OCI-LY1 (cell line): Measurements from ENCODE around the gene HTR2A.

ENCODE experiments used
- H2AFZ ChIP-seq: fragments of 200-600 bp; sonication (generic), shearing (Covaris generic); 2 replicates; pipeline ENCODE4 v1.6.0; 2014; ENCODE audit warnings: antibody characterized with exemption, mild to moderate bottlenecking, low read length
- H3F3A ChIP-seq: fragments of 200-600 bp; sonication (generic), shearing (Covaris generic); 2 replicates; pipeline ENCODE4 v1.6.0; 2014; ENCODE audit warnings: mild to moderate bottlenecking, antibody characterized with exemption, low read length, moderate library complexity; ENCODE audit not compliant: insufficient read depth
- H3K27ac ChIP-seq: fragments of 200-600 bp; sonication (generic); 2 replicates; pipeline ENCODE4 v1.5.1; 2014; ENCODE audit warnings: low read length, mixed run types, mild to moderate bottlenecking, low read depth; ENCODE audit not compliant: poor library complexity, severe bottlenecking
- H3K27me3 ChIP-seq: fragments of 200-600 bp; sonication (generic); 2 replicates; pipeline ENCODE4 v1.6.0; 2014; ENCODE audit warnings: antibody characterized with exemption, mild to moderate bottlenecking, low read length, moderate library complexity; ENCODE audit not compliant: insufficient read depth
- H3K36me3 ChIP-seq: fragments of 200-600 bp; sonication (generic); 2 replicates; pipeline ENCODE4 v1.6.1; 2014; ENCODE audit warnings: mild to moderate bottlenecking, antibody characterized with exemption, low read length, moderate library complexity, mixed read lengths; ENCODE audit not compliant: insufficient read depth
- H3K4me1 ChIP-seq: fragments of 200-600 bp; sonication (generic); 2 replicates; pipeline ENCODE4 v1.5.1; 2014; ENCODE audit warnings: mild to moderate bottlenecking, low read length, moderate library complexity; ENCODE audit not compliant: insufficient read depth, severe bottlenecking
- H3K4me2 ChIP-seq: fragments of 200-600 bp; sonication (generic), shearing (Covaris generic); 2 replicates; pipeline ENCODE4 v1.6.1; 2014; ENCODE audit warnings: low read length
- H3K4me3 ChIP-seq: fragments of 200-600 bp; sonication (generic); 2 replicates; pipeline ENCODE4 v1.5.1; 2014; ENCODE audit warnings: low read length, low read depth, mild to moderate bottlenecking, mixed read lengths; ENCODE audit not compliant: poor library complexity, severe bottlenecking
- H3K79me2 ChIP-seq: fragments of 200-600 bp; shearing (Covaris generic); 2 replicates; pipeline ENCODE4 v1.6.1; 2016; ENCODE audit warnings: mixed run types, low read length, mixed read lengths; ENCODE audit not compliant: insufficient read depth
- H3K9ac ChIP-seq: fragments of 200-600 bp; sonication (generic), shearing (Covaris generic); 2 replicates; pipeline ENCODE4 v1.6.1; 2014; ENCODE audit warnings: mild to moderate bottlenecking, low read length, mixed read lengths
- H3K9me2 ChIP-seq: fragments of 200-600 bp; sonication (generic), shearing (Covaris generic); 2 replicates; pipeline ENCODE4 v1.6.1; 2014; ENCODE audit warnings: low read depth, mild to moderate bottlenecking, low read length, mixed read lengths
- H3K9me3 ChIP-seq: fragments of 200-600 bp; shearing (Covaris generic); 2 replicates; pipeline ENCODE4 v1.6.1; 2014; ENCODE audit warnings: low read length, mixed read lengths
- H4K20me1 ChIP-seq: fragments of 200-600 bp; sonication (generic), shearing (Covaris generic); 2 replicates; pipeline ENCODE4 v1.6.0; 2016; ENCODE audit warnings: mild to moderate bottlenecking, low read length; ENCODE audit not compliant: insufficient read depth
- EZH2 ChIP-seq: fragments of 200-600 bp; sonication (generic), shearing (Covaris generic); IDR thresholded peaks from 2 replicates; pipeline ENCODE4 v1.8.0; 2017; ENCODE audit warnings: borderline replicate concordance, mixed run types, mild to moderate bottlenecking, antibody characterized with exemption, low read length, moderate library complexity, mixed read lengths
- TF ChIP-seq, protein P1 (sequence below): fragments of 200-600 bp; sonication (generic), shearing (Covaris generic); IDR thresholded peaks from 2 replicates; pipeline ENCODE4 v1.5.1; 2017; ENCODE audit warnings: mild to moderate bottlenecking, antibody characterized with exemption, low read length, moderate library complexity, mixed read lengths

The HTR2A gene

DNA sequence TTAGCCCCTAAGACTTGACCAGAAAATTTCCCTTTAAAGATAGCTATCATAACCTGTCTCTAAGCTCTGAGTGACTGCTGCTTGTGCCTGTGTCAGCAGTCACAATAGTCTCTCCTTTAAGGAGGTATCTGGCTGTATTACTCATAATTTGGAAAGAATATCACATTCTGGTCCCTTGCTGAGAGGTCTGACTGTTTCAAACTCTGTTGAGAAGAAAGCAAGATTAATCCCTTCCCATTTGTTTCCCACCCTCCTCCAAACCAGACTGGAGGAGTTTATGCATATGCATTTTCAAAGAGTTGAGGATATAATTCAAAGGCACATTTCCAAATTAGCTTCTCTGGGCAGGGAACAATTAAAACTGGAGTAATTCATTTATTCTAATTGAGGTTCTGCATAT lies 2.3 kb downstream of the HTR2A start:
- no peak for TF ChIP-seq EZH2
- TF ChIP-seq, protein P1, sequence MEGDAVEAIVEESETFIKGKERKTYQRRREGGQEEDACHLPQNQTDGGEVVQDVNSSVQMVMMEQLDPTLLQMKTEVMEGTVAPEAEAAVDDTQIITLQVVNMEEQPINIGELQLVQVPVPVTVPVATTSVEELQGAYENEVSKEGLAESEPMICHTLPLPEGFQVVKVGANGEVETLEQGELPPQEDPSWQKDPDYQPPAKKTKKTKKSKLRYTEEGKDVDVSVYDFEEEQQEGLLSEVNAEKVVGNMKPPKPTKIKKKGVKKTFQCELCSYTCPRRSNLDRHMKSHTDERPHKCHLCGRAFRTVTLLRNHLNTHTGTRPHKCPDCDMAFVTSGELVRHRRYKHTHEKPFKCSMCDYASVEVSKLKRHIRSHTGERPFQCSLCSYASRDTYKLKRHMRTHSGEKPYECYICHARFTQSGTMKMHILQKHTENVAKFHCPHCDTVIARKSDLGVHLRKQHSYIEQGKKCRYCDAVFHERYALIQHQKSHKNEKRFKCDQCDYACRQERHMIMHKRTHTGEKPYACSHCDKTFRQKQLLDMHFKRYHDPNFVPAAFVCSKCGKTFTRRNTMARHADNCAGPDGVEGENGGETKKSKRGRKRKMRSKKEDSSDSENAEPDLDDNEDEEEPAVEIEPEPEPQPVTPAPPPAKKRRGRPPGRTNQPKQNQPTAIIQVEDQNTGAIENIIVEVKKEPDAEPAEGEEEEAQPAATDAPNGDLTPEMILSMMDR, result no peak
- no peak overlapping the region for H3K9ac ChIP-seq

DNA sequence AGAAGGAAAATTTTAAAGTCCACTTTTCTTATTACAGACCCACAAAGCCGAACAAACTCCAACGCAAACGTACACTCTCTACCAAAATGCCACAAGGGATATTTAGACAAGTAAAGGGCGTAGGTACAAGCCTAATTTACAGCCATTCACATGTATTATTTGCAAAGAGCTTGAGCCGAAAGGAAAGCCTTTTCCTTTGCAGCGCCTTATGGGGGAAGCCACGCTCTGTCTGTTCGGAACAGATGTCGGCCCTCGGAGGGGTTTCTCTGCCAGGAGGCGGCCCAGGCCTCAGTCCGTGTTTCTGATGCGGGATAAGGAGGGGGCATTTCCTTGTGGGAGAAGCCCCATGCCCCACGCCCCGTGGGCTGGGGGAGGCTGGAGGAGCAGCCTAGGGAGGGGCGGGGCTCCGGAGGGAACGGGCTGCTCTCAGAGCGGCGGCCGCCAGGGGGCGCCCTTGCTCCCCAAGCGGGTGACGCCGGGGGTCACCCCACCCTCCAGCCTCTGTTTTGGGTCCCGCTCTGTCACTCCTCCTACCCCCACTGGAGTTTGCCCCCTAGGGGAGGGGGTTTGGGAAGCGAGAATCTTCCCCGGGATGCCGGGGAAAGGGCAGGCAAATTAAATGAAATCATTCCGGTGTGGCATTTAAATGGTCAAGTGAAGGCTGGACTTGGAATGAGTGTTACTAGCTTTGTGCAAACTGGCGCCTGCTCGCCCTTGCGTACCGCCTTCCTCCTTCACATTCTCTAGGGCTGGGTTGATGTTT lies 2.9 kb downstream of the HTR2A start:
- H3K9ac ChIP-seq, result no peak overlapping the region; the same call in 1 of the 2 replicates
- peak overlapping the region; percentile 45 for H3K4me3 ChIP-seq
- H3K9me3 ChIP-seq, result no peaks in the 10 kb centered on the region
- no peak overlapping the region for H2AFZ ChIP-seq
- no peaks in the 10 kb centered on the region for H3K79me2 ChIP-seq
- TF ChIP-seq, protein P1, result peak; percentile 95
- TF ChIP-seq EZH2, result no peak
- no peaks in the 10 kb centered on the region for H3K36me3 ChIP-seq
- no peaks in the 10 kb centered on the region for H3F3A ChIP-seq
- peaks cover 6% of the 10 kb centered on the region for H3K4me1 ChIP-seq
- H3K27me3 ChIP-seq, result no peaks in the 10 kb centered on the region
- H4K20me1 ChIP-seq, result no peaks in the 10 kb centered on the region
- no peak overlapping the region for H3K27ac ChIP-seq
- H3K4me2 ChIP-seq, result peak overlapping the region; percentile 59
- H3K9me2 ChIP-seq, result no peaks in the 10 kb centered on the region

More for the DNA sequence above, 2.3 kb downstream of the HTR2A start:
- H3K9me3 ChIP-seq, result no peaks in the 10 kb centered on the region
- H3K4me3 ChIP-seq, result no peak overlapping the region
- no peaks in the 10 kb centered on the region for H3K79me2 ChIP-seq
- H2AFZ ChIP-seq, result no peak overlapping the region
- H3K4me2 ChIP-seq, result peak overlapping the region; percentile 59; the same call in 1 of the 2 replicates
- H3K36me3 ChIP-seq, result no peaks in the 10 kb centered on the region
- no peaks in the 10 kb centered on the region for H3K27me3 ChIP-seq
- H3F3A ChIP-seq, result no peaks in the 10 kb centered on the region
- H3K9me2 ChIP-seq, result no peaks in the 10 kb centered on the region
- no peaks in the 10 kb centered on the region for H4K20me1 ChIP-seq
- peaks cover 6% of the 10 kb centered on the region for H3K4me1 ChIP-seq
- H3K27ac ChIP-seq, result no peak overlapping the region

DNA sequence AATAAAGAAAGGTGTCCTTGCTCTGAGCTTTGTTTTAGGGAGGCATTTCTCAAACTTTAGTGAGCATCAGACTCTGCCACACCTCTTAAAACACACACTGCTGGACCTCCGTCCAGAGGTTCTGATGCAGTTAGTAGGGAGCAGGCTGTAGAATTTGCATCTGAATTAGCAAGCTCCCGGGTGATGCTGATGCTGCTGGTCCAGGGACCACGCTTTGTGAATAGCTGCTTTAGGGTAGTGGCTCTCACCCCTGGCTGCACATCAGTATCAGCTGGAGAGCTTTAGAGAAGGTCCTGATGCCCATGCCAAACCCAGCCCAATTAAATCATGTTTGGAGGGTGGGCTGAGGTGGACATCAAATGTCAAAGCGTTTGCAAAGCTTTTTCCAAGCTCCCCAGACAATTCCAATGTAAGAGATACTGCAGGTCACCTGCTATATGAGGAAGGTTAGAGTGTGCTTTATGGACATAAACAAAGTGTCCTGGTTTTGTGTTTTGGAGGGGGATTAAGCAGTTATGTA lies 3.6 kb downstream of the HTR2A start:
- Histone ChIP-seq H3K36me3 (no peaks in the 10 kb centered on the region), H3K27me3 (no peaks in the 10 kb centered on the region), H3K4me3 (no peak overlapping the region), H3K9me2 (no peaks in the 10 kb centered on the region), H3K27ac (no peak overlapping the region), H3K9ac (no peak overlapping the region), H3K4me1 (peaks cover 6% of the 10 kb centered on the region), H4K20me1 (no peaks in the 10 kb centered on the region), H3F3A (no peaks in the 10 kb centered on the region), H3K9me3 (no peaks in the 10 kb centered on the region), H3K4me2 (no peak overlapping the region), H2AFZ (no peak overlapping the region), H3K79me2 (no peaks in the 10 kb centered on the region)
- TF ChIP-seq, protein P1, result no peak
- TF ChIP-seq EZH2, result no peak
